ENCODE measurements around the gene GAS2. TPM values are rescaled to one million over a fixed set of nuclear protein-coding genes. Genes with fewer than 3 reads are reported as not detected.

The GAS2 gene
- total RNA-seq, 2 donors from 2014 or later, result 13.2 to 24.6 TPM

GRCh38 chr11:22851477-22851876 is 185.1 kb downstream of the GAS2 start:
- Histone ChIP-seq H3K36me3 (replicated peaks in 1 of 2; ENCODE audit: insufficient read depth in 1 of 2, low read depth in 2 of 2) (no peaks in the 10 kb centered on the region), H3K27me3 (no peaks in the 10 kb centered on the region), H3K4me3 (no peak overlapping the region), H3K4me1 (no peaks in the 10 kb centered on the region), H3K9me3 (no peaks in the 10 kb centered on the region), H3K27ac (no peak overlapping the region)
- TF ChIP-seq CTCF (IDR thresholded peaks at IDR 0.05), result no peak
- TF ChIP-seq POLR2A (IDR thresholded peaks at IDR 0.05), result no peak
- intact Hi-C loops (cut with DNase I), result no loop called here
- DNase-seq (no peak), ATAC-seq (no peak)

- 85 to 87% methylated on average over 6 of the region's 6 CpGs for WGBS, 2 donors
- intact Hi-C loops (cut with DNase I), result no loop called here
Observed at GRCh38 chr11:22859756-22860155, 193.3 kb downstream of the GAS2 start.

GRCh38 chr11:22860241-22860640 is 193.8 kb downstream of the GAS2 start, which contains the start of gene CCDC179:
CCDC179 (minus strand) TSS chr11:22860474; CDS start chr11:22860421, 53 bp downstream.
- no peak within 1 kb of the TSS for H3K27ac ChIP-seq
- intact Hi-C loops (cut with DNase I), result no loop called here
- no peak within 1 kb of the TSS for H3K4me3 ChIP-seq
- ATAC-seq (no peak), DNase-seq (no peak)
- WGBS, 2 donors, result 89 to 95% methylated on average over 4 of the region's 4 CpGs
- H3K9me3 ChIP-seq, result no peaks in the 10 kb centered on the region
- no peak for TF ChIP-seq POLR2A (IDR thresholded peaks at IDR 0.05)
- no peak for TF ChIP-seq CTCF (IDR thresholded peaks at IDR 0.05)
- H3K27me3 ChIP-seq, result no peaks in the 10 kb centered on the region
- H3K36me3 ChIP-seq (replicated peaks in 1 of 2; ENCODE audit: insufficient read depth in 1 of 2, low read depth in 2 of 2), result no peaks in the 10 kb centered on the region
- no peaks in the 10 kb centered on the region for H3K4me1 ChIP-seq

More at GRCh38 chr11:22859756-22860155, 193.3 kb downstream of the GAS2 start:
- no peaks in the 10 kb centered on the region for H3K9me3 ChIP-seq
- H3K27me3 ChIP-seq, result no peaks in the 10 kb centered on the region
- DNase-seq, result no peak
- no peaks in the 10 kb centered on the region for H3K36me3 ChIP-seq (replicated peaks in 1 of 2; ENCODE audit: insufficient read depth in 1 of 2, low read depth in 2 of 2)
- no peak overlapping the region for H3K27ac ChIP-seq
- no peaks in the 10 kb centered on the region for H3K4me1 ChIP-seq
- ATAC-seq, result no peak
- H3K4me3 ChIP-seq, result no peak overlapping the region
- TF ChIP-seq POLR2A (IDR thresholded peaks at IDR 0.05) (no peak), CTCF (IDR thresholded peaks at IDR 0.05) (no peak)

Small RNA genes within 50 kb of the gene (small RNA-seq; reads per million reads assigned to genes)
- 0.19 reads per million for gene RNA5SP338

Other genes starting within 250 kb of the GAS2 start
- gene FANCF, start 40.8 kb upstream of the GAS2 start, total RNA-seq, result 10 to 100 TPM in 1 of 2 donors, 1 to 10 TPM in 1; 9.6 to 10.9 TPM
- 10 to 100 TPM in 1 of 2 donors, 1 to 10 TPM in 1; 9.9 to 11.5 TPM for gene SVIP, start 163.2 kb downstream of the GAS2 start, total RNA-seq
- gene CCDC179, start 193.9 kb downstream of the GAS2 start, total RNA-seq, result not detected

Measured in body of pancreas (tissue), 4 donors.